H9 (cell line): ENCODE data around the gene KRTAP1-5. TPM values are rescaled to one million over a fixed set of nuclear protein-coding genes. Genes with fewer than 3 reads are reported as not detected.

Experiments used
- DNase-seq: peaks from one replicate; pipeline ENCODE4 v3.0.0-alpha.2; 2017
- H2AFZ ChIP-seq: one replicate; pipeline ENCODE4 v1.6.1; 2013; ENCODE audit warnings: mild to moderate bottlenecking, low read length, control low read depth, moderate library complexity
- H2AK5ac ChIP-seq: 2 replicates; pipeline ENCODE4 v1.6.1; 2013; ENCODE audit warnings: low read length, control low read depth, mixed read lengths; ENCODE audit not compliant: insufficient read length
- H2BK120ac ChIP-seq: one replicate; pipeline ENCODE4 v1.6.1; 2013; ENCODE audit warnings: low read depth, mild to moderate bottlenecking, low read length, control low read depth, inconsistent platforms; ENCODE audit not compliant: poor library complexity, severe bottlenecking
- H2BK12ac ChIP-seq: 2 replicates; pipeline ENCODE4 v1.6.1; 2013; ENCODE audit warnings: low read length, control low read depth, mixed read lengths, low read depth; ENCODE audit not compliant: insufficient read length
- H2BK15ac ChIP-seq: 2 replicates; pipeline ENCODE4 v1.6.1; 2013; ENCODE audit warnings: low read depth, low read length, control low read depth
- H2BK20ac ChIP-seq: one replicate; pipeline ENCODE4 v1.6.1; 2013; ENCODE audit warnings: low read depth, mild to moderate bottlenecking, low read length, control low read depth, inconsistent platforms; ENCODE audit not compliant: poor library complexity, severe bottlenecking
- H2BK5ac ChIP-seq: 2 replicates; pipeline ENCODE4 v1.6.1; 2013; ENCODE audit warnings: low read length, control low read depth, mixed read lengths; ENCODE audit not compliant: insufficient read length
- H3K14ac ChIP-seq: 2 replicates; pipeline ENCODE4 v1.6.1; 2013; ENCODE audit warnings: low read length, control low read depth; ENCODE audit not compliant: insufficient read depth
- H3K18ac ChIP-seq: 2 replicates; pipeline ENCODE4 v1.6.1; 2013; ENCODE audit warnings: low read depth, mild to moderate bottlenecking, mixed read lengths, low read length, control low read depth; ENCODE audit not compliant: insufficient read length
- H3K23ac ChIP-seq: 2 replicates; pipeline ENCODE4 v1.6.1; 2013; ENCODE audit warnings: low read length, control low read depth, mixed read lengths, low read depth; ENCODE audit not compliant: insufficient read length
- H3K23me2 ChIP-seq: 2 replicates; pipeline ENCODE4 v1.6.1; 2013; ENCODE audit warnings: low read depth, mild to moderate bottlenecking, mixed read lengths, low read length, control low read depth; ENCODE audit not compliant: insufficient read length, poor library complexity, severe bottlenecking
- H3K27ac ChIP-seq: 2 replicates; pipeline ENCODE4 v1.5.1; 2013; ENCODE audit warnings: low read length, control low read depth, mixed read lengths, low read depth; ENCODE audit not compliant: insufficient read length
- H3K27me3 ChIP-seq: 2 replicates; pipeline ENCODE4 v1.6.1; 2013; ENCODE audit warnings: low read length, control low read depth, inconsistent platforms; ENCODE audit not compliant: insufficient read depth
- H3K4ac ChIP-seq: 2 replicates; pipeline ENCODE4 v1.6.1; 2013; ENCODE audit warnings: low read depth, mild to moderate bottlenecking, control low read depth, inconsistent platforms, low read length, moderate library complexity
- H3K4me1 ChIP-seq: 2 replicates; pipeline ENCODE4 v1.6.1; 2013; ENCODE audit warnings: low read length, control low read depth, inconsistent platforms; ENCODE audit not compliant: insufficient read depth
- H3K4me2 ChIP-seq: 2 replicates; pipeline ENCODE4 v1.6.1; 2013; ENCODE audit warnings: low read length, control low read depth, mixed read lengths; ENCODE audit not compliant: insufficient read length, insufficient read depth
- H3K56ac ChIP-seq: 2 replicates; pipeline ENCODE4 v1.6.1; 2013; ENCODE audit warnings: low read depth, mild to moderate bottlenecking, mixed read lengths, low read length, control low read depth; ENCODE audit not compliant: insufficient read length
- H3K79me1 ChIP-seq: 2 replicates; pipeline ENCODE4 v1.6.1; 2013; ENCODE audit warnings: low read depth, mild to moderate bottlenecking, moderate library complexity, low read length, control low read depth, inconsistent platforms; ENCODE audit not compliant: insufficient read depth, poor library complexity, severe bottlenecking
- H3K79me2 ChIP-seq: 2 replicates; pipeline ENCODE4 v1.6.1; 2013; ENCODE audit warnings: low read length, control low read depth, inconsistent platforms; ENCODE audit not compliant: insufficient read depth
- H3K9ac ChIP-seq: 2 replicates; pipeline ENCODE4 v1.6.1; 2013; ENCODE audit warnings: low read length, control low read depth, mixed read lengths; ENCODE audit not compliant: insufficient read length; ENCODE audit errors: extremely low read depth
- H3K9me3 ChIP-seq: one replicate; pipeline ENCODE4 v1.6.1; 2013; ENCODE audit warnings: low read depth, low read length, inconsistent platforms; ENCODE audit not compliant: control insufficient read depth
- H3T11ph ChIP-seq: one replicate; pipeline ENCODE4 v1.6.1; 2013; ENCODE audit warnings: mild to moderate bottlenecking, low read length, control low read depth, inconsistent platforms
- H4K20me1 ChIP-seq: one replicate; pipeline ENCODE4 v1.6.1; 2013; ENCODE audit not compliant: control insufficient read depth, insufficient read length, insufficient read depth
- H4K5ac ChIP-seq: 2 replicates; pipeline ENCODE4 v1.6.1; 2013; ENCODE audit warnings: low read depth, mild to moderate bottlenecking, mixed read lengths, low read length, control low read depth; ENCODE audit not compliant: insufficient read length
- H4K8ac ChIP-seq: replicated peaks from 2 replicates; pipeline ENCODE4 v1.6.1; 2013; ENCODE audit warnings: low read length, control low read depth, mixed read lengths, low read depth; ENCODE audit not compliant: insufficient read length
- H4K91ac ChIP-seq: 2 replicates; pipeline ENCODE4 v1.6.1; 2013; ENCODE audit warnings: low read depth, mild to moderate bottlenecking, moderate library complexity, mixed read lengths, low read length, control low read depth; ENCODE audit not compliant: insufficient read length
- H3K27ac Mint-ChIP-seq, 3 experiments: 2 replicates in 2 of 3; 3 replicates in 1 of 3; pipeline ENCODE4 v1.8.0; 2020 to 2021; ENCODE audit warnings: mixed read lengths in 3 of 3, mild to moderate bottlenecking in 1 of 3, moderate library complexity in 1 of 3
- H3K27me3 Mint-ChIP-seq: 2 replicates; pipeline ENCODE4 v1.8.0; 2021; ENCODE audit warnings: low read depth, mild to moderate bottlenecking, moderate library complexity, mixed read lengths
- H3K36me3 Mint-ChIP-seq, 3 experiments: 2 replicates in 2 of 3; 3 replicates in 1 of 3; pipeline ENCODE4 v1.8.0; 2020 to 2021; ENCODE audit warnings: low read depth in 3 of 3, mixed read lengths in 3 of 3; ENCODE audit not compliant: insufficient read depth in 1 of 3
- H3K4me1 Mint-ChIP-seq, 2 experiments: 2 replicates each; pipeline ENCODE4 v1.8.0; 2020; ENCODE audit warnings: mixed read lengths in 2 of 2
- H3K4me3 Mint-ChIP-seq, 2 experiments: 2 replicates in 1 of 2; 3 replicates in 1 of 2; pipeline ENCODE4 v1.8.0; 2020 to 2021; ENCODE audit warnings: mild to moderate bottlenecking in 2 of 2, mixed read lengths in 2 of 2, moderate library complexity in 1 of 2
- H3K9me3 Mint-ChIP-seq, 2 experiments: 2 replicates in 1 of 2; 3 replicates in 1 of 2; pipeline ENCODE4 v1.8.0; 2020; ENCODE audit warnings: mild to moderate bottlenecking in 2 of 2, mixed read lengths in 2 of 2, moderate library complexity in 1 of 2
- CTCF ChIP-seq: fragments of 200-600 bp; sonication (generic); conservative IDR thresholded peaks from 3 replicates; pipeline ENCODE4 v1.8.0; 2021; ENCODE audit warnings: antibody characterized with exemption, mild to moderate bottlenecking
- WGBS: extraction: QIAGEN DNeasy Blood & Tissue Kit; methylation state at CpG from one replicate; pipeline ENCODE4 v1.1.7; 2013; ENCODE audit warnings: missing lambda C conversion rate, low lambda C conversion rate, mixed read lengths; ENCODE audit not compliant: insufficient read length; ENCODE audit errors: extremely low coverage; 5-methylcytosine and 5-hydroxymethylcytosine counted together
- total RNA-seq: library from RNA; stranded (reverse); gene quantifications from 2 replicates; pipeline ENCODE4 v1.2.1, GENCODE V29; 2021

KRTAP1-5 gene
- total RNA-seq, 1 experiment from 2014 or later, result not detected

GRCh38 chr17:41071606-41072360 lies 44.8 kb upstream of the KRTAP1-5 start:
- Mint-ChIP-seq H3K36me3 (no peaks in the 10 kb centered on the region), H3K27me3 (no peaks in the 10 kb centered on the region; the same call in none of the 2 replicates)
- H3K79me2 ChIP-seq, result no peaks in the 10 kb centered on the region

More at GRCh38 chr17:41071606-41072360, 44.8 kb upstream of the KRTAP1-5 start:
- Histone ChIP-seq H3K4ac (no peak overlapping the region), H2BK5ac (no peak overlapping the region), H4K5ac (no peak overlapping the region), H3K4me2 (no peak overlapping the region), H3K79me1 (no peaks in the 10 kb centered on the region), H3K56ac (no peak overlapping the region), H3T11ph (no peak overlapping the region), H4K20me1 (no peaks in the 10 kb centered on the region), H2AK5ac (no peak overlapping the region), H3K4me1 (no peaks in the 10 kb centered on the region), H3K14ac (no peak overlapping the region), H3K18ac (no peak overlapping the region), H2BK20ac (no peak overlapping the region), H3K27me3 (no peaks in the 10 kb centered on the region), H2BK12ac (no peak overlapping the region), H2AFZ (no peak overlapping the region), H4K91ac (no peak overlapping the region), H3K23ac (no peak overlapping the region), H4K8ac (no peak overlapping the region), H3K9ac (no peak overlapping the region), H3K27ac (no peak overlapping the region), H2BK15ac (no peak overlapping the region), H3K9me3 (no peaks in the 10 kb centered on the region), H2BK120ac (no peak overlapping the region), H3K23me2 (no peaks in the 10 kb centered on the region)
- H3K27ac Mint-ChIP-seq, result no peak overlapping the region
- no peak overlapping the region for H3K4me3 Mint-ChIP-seq
- H3K4me1 Mint-ChIP-seq, result no peaks in the 10 kb centered on the region
- no peaks in the 10 kb centered on the region for H3K9me3 Mint-ChIP-seq
- TF ChIP-seq CTCF, result no peak
- no peak for DNase-seq
- no CpG with 5 or more reads among the region's 5 CpGs for WGBS
